Upper lobe of left lung (tissue), 4 donors: Measurements from ENCODE around the gene CAPN11.

ENCODE experiments used
- POLR2A ChIP-seq, 4 donors: fragments of 450-650 bp; IDR thresholded peaks; one replicate each; pipeline ENCODE4 v1.5.1; 2016 to 2017; ENCODE audit warnings: antibody characterized with exemption in 4 of 4, mild to moderate bottlenecking in 2 of 4
- TF ChIP-seq, protein P1 (sequence below), 6 experiments: fragments of 450-650 bp in 4 of 6; fragments of 200-600 bp in 2 of 6; sonication (generic) in 2 of 6; IDR thresholded peaks; one replicate each; pipeline ENCODE4 v1.5.1; 2016 to 2019; ENCODE audit warnings: antibody characterized with exemption in 6 of 6

DNA sequence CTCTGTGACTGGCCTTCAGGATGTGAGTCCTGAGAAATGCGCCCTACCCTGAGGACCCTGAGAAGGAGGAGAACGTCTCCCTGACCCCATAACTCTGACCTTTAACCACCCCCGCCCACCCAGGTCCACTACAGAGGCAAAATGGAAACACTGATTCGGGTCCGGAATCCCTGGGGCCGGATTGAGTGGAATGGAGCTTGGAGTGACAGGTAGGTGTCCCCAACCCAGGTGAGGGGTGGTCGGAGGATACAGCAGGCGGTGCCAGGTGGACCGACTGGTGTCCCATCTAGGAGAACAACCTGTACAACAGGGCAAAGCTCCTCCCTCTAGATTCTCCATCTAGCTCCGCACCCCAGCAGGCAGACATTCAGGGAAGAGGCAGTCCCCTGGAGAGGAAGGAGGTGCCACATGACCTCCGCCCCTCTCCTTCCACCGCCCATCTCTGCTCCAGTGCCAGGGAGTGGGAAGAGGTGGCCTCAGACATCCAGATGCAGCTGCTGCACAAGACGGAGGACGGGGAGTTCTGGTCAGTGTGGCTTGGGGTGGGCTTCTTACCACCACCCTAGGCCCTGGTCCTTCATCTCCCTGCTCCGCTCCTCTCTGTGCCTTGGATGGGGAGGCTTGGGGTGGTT is 17.6 kb downstream of the CAPN11 start:
- TF ChIP-seq, protein P1, sequence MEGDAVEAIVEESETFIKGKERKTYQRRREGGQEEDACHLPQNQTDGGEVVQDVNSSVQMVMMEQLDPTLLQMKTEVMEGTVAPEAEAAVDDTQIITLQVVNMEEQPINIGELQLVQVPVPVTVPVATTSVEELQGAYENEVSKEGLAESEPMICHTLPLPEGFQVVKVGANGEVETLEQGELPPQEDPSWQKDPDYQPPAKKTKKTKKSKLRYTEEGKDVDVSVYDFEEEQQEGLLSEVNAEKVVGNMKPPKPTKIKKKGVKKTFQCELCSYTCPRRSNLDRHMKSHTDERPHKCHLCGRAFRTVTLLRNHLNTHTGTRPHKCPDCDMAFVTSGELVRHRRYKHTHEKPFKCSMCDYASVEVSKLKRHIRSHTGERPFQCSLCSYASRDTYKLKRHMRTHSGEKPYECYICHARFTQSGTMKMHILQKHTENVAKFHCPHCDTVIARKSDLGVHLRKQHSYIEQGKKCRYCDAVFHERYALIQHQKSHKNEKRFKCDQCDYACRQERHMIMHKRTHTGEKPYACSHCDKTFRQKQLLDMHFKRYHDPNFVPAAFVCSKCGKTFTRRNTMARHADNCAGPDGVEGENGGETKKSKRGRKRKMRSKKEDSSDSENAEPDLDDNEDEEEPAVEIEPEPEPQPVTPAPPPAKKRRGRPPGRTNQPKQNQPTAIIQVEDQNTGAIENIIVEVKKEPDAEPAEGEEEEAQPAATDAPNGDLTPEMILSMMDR (IDR thresholded peaks at IDR 0.05): no peak
- TF ChIP-seq POLR2A (IDR thresholded peaks at IDR 0.05): no peak
